ENCODE results near the gene OMD.

Gene OMD

GRCh38 chr9:92408747-92409478 lies 15.4 kb downstream of the OMD start:
- no peak for DNase-seq

DNA sequence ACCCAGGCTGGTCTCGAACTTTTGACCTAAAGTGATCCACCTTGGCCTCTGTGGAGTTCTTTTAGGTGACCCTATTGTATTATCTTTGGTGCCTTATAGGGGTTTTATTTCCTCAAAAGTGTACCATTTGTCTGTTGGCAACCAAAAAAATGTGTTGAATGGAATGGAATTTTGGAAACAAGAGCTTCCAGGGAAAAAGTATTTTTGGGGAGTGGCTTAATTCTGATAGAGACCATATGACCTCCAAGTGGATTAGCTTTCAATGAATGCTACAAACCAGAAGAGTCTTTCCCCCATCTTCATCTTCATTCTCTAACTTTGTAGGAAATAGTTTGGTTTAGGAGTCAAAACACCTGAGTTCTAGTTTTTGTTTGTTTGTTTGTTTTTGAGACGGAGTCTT lies 16.5 kb downstream of the OMD start:
- DNase-seq: no peak

- peak; percentile 3 for DNase-seq
Measured at GRCh38 chr9:92406477-92406876, 17.8 kb downstream of the OMD start.

- no peak for DNase-seq
Measured at GRCh38 chr9:92405818-92406217, 18.5 kb downstream of the OMD start.

GRCh38 chr9:92404042-92404836 lies 20.0 kb downstream of the OMD start, which contains the start of gene OGN:
TSS of gene OGN (minus strand) at chr9:92404578. CDS start at chr9:92403407, 1,171 bp downstream.
- no peak for DNase-seq

- DNase-seq: no peak
Measured at GRCh38 chr9:92402826-92403745, 21.2 kb downstream of the OMD start.

GRCh38 chr9:92402360-92402759 lies 21.9 kb downstream of the OMD start:
- DNase-seq: no peak

DNA sequence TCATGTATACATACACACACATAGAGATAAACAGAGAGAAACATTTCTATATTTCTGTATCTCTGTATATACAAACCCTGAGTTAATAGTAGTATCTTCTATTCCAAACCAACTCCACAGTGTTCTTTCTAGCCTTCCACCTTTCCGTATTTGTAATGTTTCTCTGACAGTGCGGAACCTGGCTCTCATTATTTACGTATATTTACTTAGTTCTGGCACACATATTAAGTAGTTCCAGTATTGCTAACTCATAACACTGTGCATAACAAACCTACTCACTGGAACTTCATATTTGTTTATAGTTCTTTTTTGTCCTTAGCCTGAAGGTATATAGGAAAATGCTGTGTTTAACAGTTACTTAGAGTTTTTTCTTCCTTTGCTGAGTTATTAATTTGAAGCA lies 26.4 kb downstream of the OMD start:
- DNase-seq: no peak

DNA sequence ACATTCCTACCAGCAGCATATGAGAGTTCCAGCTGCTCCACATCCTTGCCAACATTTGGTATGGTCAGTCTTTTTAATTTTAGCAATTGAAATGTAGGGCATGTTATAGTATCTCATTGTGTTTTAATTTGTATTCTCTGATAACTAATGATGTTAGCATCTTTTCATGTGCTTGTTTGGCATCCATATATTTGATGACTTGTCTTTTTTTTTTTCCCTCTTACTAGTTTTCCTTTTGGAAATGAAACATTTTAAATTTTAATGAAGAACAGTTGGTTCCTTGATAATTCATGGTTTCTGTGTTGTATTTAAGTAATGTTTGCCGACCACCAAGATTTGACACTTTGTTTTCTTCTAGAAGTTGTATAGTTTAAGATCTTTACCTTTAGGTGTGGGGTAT lies 28.7 kb downstream of the OMD start:
- no peak for DNase-seq

DNA sequence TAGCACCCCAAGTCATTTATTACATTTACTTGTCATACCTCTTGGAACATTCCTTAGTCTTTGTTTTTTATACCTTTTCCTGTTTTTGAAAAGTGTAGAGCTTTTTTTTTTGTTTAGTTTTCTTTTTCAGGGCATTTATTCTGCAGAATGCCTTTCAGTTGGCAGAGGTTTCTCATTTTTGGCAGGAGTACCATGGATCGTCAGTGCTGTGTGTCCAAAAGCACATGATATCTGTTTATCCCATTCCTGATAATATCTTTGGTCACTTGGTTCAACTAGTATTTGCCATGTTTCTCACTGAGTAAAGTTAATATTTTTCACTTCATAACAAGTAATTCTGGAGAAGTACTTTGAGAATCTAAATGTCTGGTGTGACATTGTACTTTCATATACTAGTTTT lies 30.6 kb downstream of the OMD start:
- no peak for DNase-seq

GRCh38 chr9:92392690-92393089 lies 31.6 kb downstream of the OMD start:
- no peak for DNase-seq

GRCh38 chr9:92385953-92386352 lies 38.3 kb downstream of the OMD start:
- no peak for DNase-seq

DNA sequence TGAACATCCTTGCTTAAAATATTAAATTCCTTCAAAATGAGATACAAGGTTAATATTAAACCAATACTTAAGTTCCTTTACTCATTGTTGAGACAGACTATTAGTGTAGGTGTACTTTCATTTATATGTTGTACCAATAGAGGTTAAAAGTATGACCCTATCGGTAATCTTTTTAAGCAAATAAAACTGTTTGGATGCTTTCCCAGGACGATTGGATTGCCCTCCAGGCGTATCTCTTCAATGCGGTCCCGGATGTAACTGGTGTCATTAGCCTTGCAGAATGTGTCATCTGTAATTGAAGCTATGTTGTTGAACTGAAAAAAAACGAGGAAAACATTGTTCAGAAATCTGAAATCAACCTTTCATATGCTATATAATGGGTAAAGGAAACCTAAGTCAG lies 38.8 kb downstream of the OMD start:
- no peak for DNase-seq

DNA sequence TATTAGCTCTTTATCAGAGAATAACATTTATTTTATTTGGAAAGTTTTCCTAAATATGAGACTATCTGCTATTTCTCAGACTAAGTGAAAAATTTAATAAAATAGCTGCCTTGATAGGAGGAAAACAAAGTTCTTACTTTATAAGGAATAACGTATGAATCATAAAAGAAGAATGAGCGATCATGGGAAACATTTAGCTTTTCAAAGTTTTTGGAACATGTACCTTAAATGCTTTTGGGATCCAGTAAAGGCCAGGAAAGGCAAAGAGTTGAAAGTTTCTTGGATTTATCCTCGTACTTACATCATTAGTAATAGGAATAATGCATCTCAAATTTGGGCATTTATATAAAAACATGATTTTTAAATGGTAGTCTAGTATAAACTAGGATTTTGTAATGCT lies 39.3 kb downstream of the OMD start:
- no peak for DNase-seq

- no peak for DNase-seq
Measured at GRCh38 chr9:92384375-92384774, 39.9 kb downstream of the OMD start.

DNA sequence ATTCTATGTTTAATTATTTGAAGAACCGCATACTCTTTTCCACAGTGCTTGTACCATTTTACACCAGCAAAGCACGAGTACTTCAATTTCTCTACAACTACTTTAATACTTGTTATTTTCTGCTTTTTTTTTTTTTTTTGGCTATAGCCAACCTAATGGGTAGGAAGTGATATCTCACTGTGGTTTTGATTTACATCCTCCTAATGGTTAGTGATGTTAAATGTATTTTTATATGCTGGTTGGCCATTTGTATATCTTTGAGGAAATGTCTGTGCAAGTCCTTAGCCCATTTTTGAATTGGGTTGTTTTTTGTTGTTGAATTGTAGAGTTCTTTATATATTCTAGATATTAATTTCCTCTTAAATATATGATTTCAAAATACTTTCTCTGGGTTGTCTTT lies 42.5 kb downstream of the OMD start:
- no peak for DNase-seq

- DNase-seq: no peak
Measured at GRCh38 chr9:92380603-92381002, 43.7 kb downstream of the OMD start.

GRCh38 chr9:92378865-92379560 lies 45.3 kb downstream of the OMD start:
- DNase-seq: no peak

- DNase-seq: no peak
Measured at GRCh38 chr9:92377876-92378275, 46.4 kb downstream of the OMD start.

DNA sequence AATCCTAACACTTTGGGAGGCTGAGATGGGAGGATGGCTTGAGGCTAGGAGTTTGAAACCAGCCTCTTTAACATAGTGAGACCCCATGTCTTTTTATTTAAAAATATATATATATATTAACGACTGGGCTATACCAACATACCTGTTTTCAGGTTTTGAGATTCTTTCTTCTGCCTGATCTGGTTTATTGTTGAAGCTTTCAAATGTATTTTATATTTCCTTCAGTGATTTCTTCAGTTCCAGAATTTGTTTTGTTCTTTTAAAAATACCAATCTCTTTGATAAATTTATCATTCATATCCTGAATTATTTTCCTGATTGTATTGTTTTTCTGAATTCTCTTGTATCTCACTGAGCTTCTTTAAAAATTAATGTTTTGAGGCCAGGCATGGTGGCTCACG lies 51.1 kb downstream of the OMD start:
- DNase-seq: no peak

- DNase-seq: no peak
Measured at GRCh38 chr9:92369075-92369474, 55.2 kb downstream of the OMD start.

All from stimulated activated CD4-positive, alpha-beta T cell treated with anti-CD3 and anti-CD28 coated beads, Interleukin-1b, Interleukin-23, amount 100 ng/mL, for 48 hours (primary cell).